A549 (cell line): ENCODE results near the gene ZNF316. TPM values are rescaled to one million over a fixed set of nuclear protein-coding genes. Genes with fewer than 3 reads are reported as not detected.

Source experiments
- ATAC-seq, 2 experiments: fragments of 200-7000 bp in 1 of 2; fragments of >200 bp in 1 of 2; cut with Nextera tagmentation in 1 of 2; cut with Tn5 transposase in 1 of 2; 3 replicates each; pipeline versions ENCODE4 v1.8.0 to v1.9.1; 2018 to 2020; ENCODE audit warnings: mild to moderate bottlenecking in 1 of 2, moderate library complexity in 1 of 2
- CTCF ChIA-PET: fragments of 300-600 bp; sonication (Branson Sonifier 250); formaldehyde crosslinking; extraction: SDS; loops from one replicate; lab custom pipeline; 2021; ENCODE audit warnings: antibody characterized with exemption, inconsistent platforms; lab: Yijun Ruan, JAX
- POLR2A ChIA-PET: fragments of 350-600 bp; formaldehyde crosslinking; extraction: SDS; loops from one replicate; lab custom pipeline; 2021; ENCODE audit warnings: antibody characterized with exemption, inconsistent platforms; lab: Yijun Ruan, JAX
- DNase-seq, 2 experiments: peaks; one replicate each; pipeline versions ENCODE4 v3.0.0 to v3.0.0-alpha.2; 2011 to 2016; ENCODE audit warnings: low read depth in 1 of 2, low spot score in 1 of 2
- FAIRE-seq: peaks from 2 replicates; lab custom pipeline; 2011; peaks lifted over from hg19 to GRCh38; lab: Jason Lieb, UNC
- H3K27ac ChIP-seq, 2 experiments: fragments of >200 bp; sonication (Bioruptor Twin); formaldehyde crosslinking; 3 replicates each; pipeline ENCODE4 v1.5.1; 2016 to 2017
- H3K4me1 ChIP-seq: fragments of >200 bp; sonication (Bioruptor Twin); formaldehyde crosslinking; 3 replicates; pipeline ENCODE4 v1.6.1; 2016
- H3K4me2 ChIP-seq: fragments of >200 bp; sonication (Bioruptor Twin); formaldehyde crosslinking; 3 replicates; pipeline ENCODE4 v1.6.1; 2016
- H3K4me3 ChIP-seq: fragments of >200 bp; sonication (Bioruptor Twin); formaldehyde crosslinking; 3 replicates; pipeline ENCODE4 v1.5.1; 2016
- H3K9me3 ChIP-seq: fragments of >200 bp; sonication (Bioruptor Twin); formaldehyde crosslinking; 3 replicates; pipeline ENCODE4 v1.6.1; 2016
- ATOH8 ChIP-seq: fragments of 250-450 bp; sonication (Bioruptor Pico); IDR thresholded peaks from 2 replicates; pipeline ENCODE4 v1.5.0; 2020; ENCODE audit warnings: low read depth, mild to moderate bottlenecking, moderate library complexity
- BCL3 ChIP-seq: fragments of >200 bp; sonication (Bioruptor Twin); formaldehyde crosslinking; IDR thresholded peaks from 3 replicates; pipeline ENCODE4 v1.6.1; 2016
- BHLHE40 ChIP-seq: IDR thresholded peaks from 2 replicates; pipeline ENCODE4 v1.6.1; 2012; ENCODE audit warnings: low read depth, low read length, inconsistent platforms
- CBX8 ChIP-seq: fragments of 200-600 bp; sonication (generic); IDR thresholded peaks from 2 replicates; pipeline ENCODE4 v1.6.1; 2016
- CEBPB ChIP-seq, 2 experiments: fragments of >200 bp in 1 of 2; sonication (Bioruptor Twin) in 1 of 2; formaldehyde crosslinking in 1 of 2; IDR thresholded peaks; 2 replicates each; pipeline ENCODE4 v1.6.1; 2012 to 2016
- CTCF ChIP-seq: fragments of >200 bp; sonication (Bioruptor Twin); formaldehyde crosslinking; IDR thresholded peaks from 3 replicates; pipeline ENCODE4 v1.5.1; 2016
- EHF ChIP-seq: fragments of 250-450 bp; sonication (Bioruptor Pico); IDR thresholded peaks from 2 replicates; pipeline ENCODE4 v1.5.0; 2020; ENCODE audit warnings: mild to moderate bottlenecking
- EP300 ChIP-seq, 2 experiments: fragments of >200 bp; sonication (Bioruptor Twin); formaldehyde crosslinking; IDR thresholded peaks; 2 replicates in 1 of 2; 3 replicates in 1 of 2; pipeline ENCODE4 v1.6.1; 2016 to 2017
- FOSL2 ChIP-seq, 2 experiments: fragments of 450-650 bp in 1 of 2; fragments of >200 bp in 1 of 2; sonication (Bioruptor Twin) in 1 of 2; formaldehyde crosslinking; IDR thresholded peaks; 2 replicates each; pipeline versions ENCODE4 v1.5.0 to v1.6.1; 2016 to 2020; ENCODE audit warnings: mild to moderate bottlenecking in 1 of 2, moderate library complexity in 1 of 2
- HDAC2 ChIP-seq: fragments of 200-600 bp; sonication (generic); IDR thresholded peaks from 2 replicates; pipeline ENCODE4 v1.6.1; 2016
- HES2 ChIP-seq: fragments of >200 bp; sonication (Bioruptor Twin); formaldehyde crosslinking; IDR thresholded peaks from 2 replicates; pipeline ENCODE4 v1.6.1; 2016
- HMGXB4 ChIP-seq: fragments of 250-450 bp; sonication (Bioruptor Pico); IDR thresholded peaks from 2 replicates; pipeline ENCODE4 v1.5.0; 2021; ENCODE audit warnings: mild to moderate bottlenecking, moderate library complexity, borderline replicate concordance
- POLR2A ChIP-seq: IDR thresholded peaks from 2 replicates; pipeline ENCODE4 v1.6.1; 2012; ENCODE audit warnings: mild to moderate bottlenecking, low read length
- POLR2AphosphoS2 ChIP-seq: conservative IDR thresholded peaks from 2 replicates; pipeline ENCODE4 v1.6.1; 2012; ENCODE audit warnings: low read length, improper control_type of control experiment, inconsistent platforms
- RFX5 ChIP-seq: fragments of 450-650 bp; IDR thresholded peaks from 2 replicates; pipeline ENCODE4 v1.7.1; 2014; ENCODE audit warnings: antibody characterized with exemption, mild to moderate bottlenecking, moderate library complexity
- SMC3 ChIP-seq: fragments of >200 bp; sonication (Bioruptor Twin); formaldehyde crosslinking; IDR thresholded peaks from 3 replicates; pipeline ENCODE4 v1.6.1; 2018; ENCODE audit warnings: inconsistent platforms
- SREBF2 ChIP-seq: fragments of 450-650 bp; IDR thresholded peaks from 2 replicates; pipeline ENCODE4 v1.6.1; 2014; ENCODE audit warnings: mild to moderate bottlenecking, moderate library complexity
- USF2 ChIP-seq: fragments of 450-650 bp; IDR thresholded peaks from 2 replicates; pipeline ENCODE4 v1.6.1; 2014; ENCODE audit warnings: antibody characterized with exemption
- ZC3H11A ChIP-seq: fragments of 450-650 bp; IDR thresholded peaks from 2 replicates; pipeline ENCODE4 v1.6.1; 2014; ENCODE audit warnings: antibody characterized with exemption, mild to moderate bottlenecking
- ZFP36 ChIP-seq: fragments of 450-650 bp; IDR thresholded peaks from 2 replicates; pipeline ENCODE4 v1.6.1; 2014; ENCODE audit warnings: borderline replicate concordance; ENCODE audit not compliant: partially characterized antibody
- ZNF302 ChIP-seq: fragments of 250-450 bp; sonication (Bioruptor Pico); IDR thresholded peaks from 2 replicates; pipeline ENCODE4 v1.9.0; 2021; ENCODE audit warnings: inconsistent platforms, mild to moderate bottlenecking, moderate library complexity
- WGBS: methylation state at CpG from one replicate; pipeline ENCODE4 v1.1.6; 2017; ENCODE audit errors: missing lambda C conversion rate; 5-methylcytosine and 5-hydroxymethylcytosine counted together
- polyA plus RNA-seq, 4 experiments: library from polyadenylated mRNA; depleted of rRNA in 3 of 4; stranded (reverse); fragments of >200 nt; fragmentation: RNase III in 1 of 4; extraction: RNeasy Plus Mini Kit Qiagen cat#74134 plus additional on column Dnase treatment in 1 of 4; gene quantifications; 2 replicates in 3 of 4; 3 replicates in 1 of 4; pipeline ENCODE4 v1.2.3, GENCODE V29; 2011 to 2017

The ZNF316 gene
- polyA plus RNA-seq, 2 of the 4 experiments (the other 2 are of a cell fraction) = 7.5 to 21.2 TPM

GRCh38 chr7:6647080-6647479, 10.0 kb downstream of the ZNF316 start:
- no peak overlapping the region for H3K4me3 ChIP-seq
- no peak overlapping the region for H3K4me2 ChIP-seq
- WGBS = 97% methylated on average over 6 of the region's 8 CpGs
- CTCF ChIA-PET = no interaction called here
- TF ChIP-seq SREBF2 = no peak
- TF ChIP-seq ZNF302 = no peak
- TF ChIP-seq POLR2A = no peak
- TF ChIP-seq BHLHE40 = no peak
- no peak for TF ChIP-seq HES2
- TF ChIP-seq CTCF = no peak
- TF ChIP-seq RFX5 = no peak
- TF ChIP-seq ATOH8 (CRISPR knock-in tag) = no peak
- TF ChIP-seq POLR2AphosphoS2 = no peak
- TF ChIP-seq CBX8 = no peak
- TF ChIP-seq BCL3 = no peak
- TF ChIP-seq CEBPB (IDR thresholded peaks at IDR 0.05) = no peak
- TF ChIP-seq USF2 = no peak
- DNase-seq (no peak), ATAC-seq (no peak), FAIRE-seq (no peak)
- peaks cover 6% of the 10 kb centered on the region; the same call in 2 of the 3 replicates for H3K9me3 ChIP-seq
- H3K4me1 ChIP-seq = no peaks in the 10 kb centered on the region
- POLR2A ChIA-PET = no interaction called here
- no peak overlapping the region for H3K27ac ChIP-seq

GRCh38 chr7:6647541-6647940, 10.4 kb downstream of the ZNF316 start:
- ATAC-seq = no peak
- TF ChIP-seq HMGXB4 (CRISPR knock-in tag) (no peak), ZFP36 (no peak), CTCF (no peak), SMC3 (no peak), EP300 (IDR thresholded peaks at IDR 0.05) (no peak), CBX8 (no peak), BHLHE40 (no peak), EHF (CRISPR knock-in tag) (no peak), FOSL2 (IDR thresholded peaks at IDR 0.05) (no peak), FOSL2 (CRISPR knock-in tag; IDR thresholded peaks at IDR 0.05) (no peak), HDAC2 (no peak), ZC3H11A (no peak)
- H3K9me3 ChIP-seq = peaks cover 11% of the 10 kb centered on the region; the same call in 2 of the 3 replicates
- FAIRE-seq = no peak
- H3K4me3 ChIP-seq = no peak overlapping the region
- WGBS = 98% methylated on average over 12 of the region's 14 CpGs
- no peaks in the 10 kb centered on the region for H3K4me1 ChIP-seq
- CTCF ChIA-PET = no interaction called here
- H3K4me2 ChIP-seq = no peak overlapping the region
- DNase-seq = no peak
- POLR2A ChIA-PET = no interaction called here
- no peak overlapping the region for H3K27ac ChIP-seq
